GM23248 (cell line): ENCODE data around the gene PLA2G2F. TPM values are rescaled to one million over a fixed set of nuclear protein-coding genes. Genes with fewer than 3 reads are reported as not detected.

Source experiments
- DNase-seq: peaks from one replicate; pipeline ENCODE4 v3.0.0-alpha.2; 2015
- H2AFZ ChIP-seq: fragments of 200-600 bp; sonication (generic); 2 replicates; pipeline ENCODE4 v1.6.1; 2016; ENCODE audit warnings: antibody characterized with exemption
- H3F3A ChIP-seq: fragments of 200-600 bp; sonication (generic); 2 replicates; pipeline ENCODE4 v1.6.1; 2016; ENCODE audit warnings: mild to moderate bottlenecking, antibody characterized with exemption, mixed run types; ENCODE audit not compliant: insufficient read depth
- H3K27ac ChIP-seq: fragments of 200-600 bp; sonication (generic); 2 replicates; pipeline ENCODE4 v1.5.1; 2016; ENCODE audit warnings: mild to moderate bottlenecking
- H3K27me3 ChIP-seq: fragments of 200-600 bp; sonication (generic); replicated peaks from 2 replicates; pipeline ENCODE4 v1.6.1; 2016; ENCODE audit warnings: mild to moderate bottlenecking; ENCODE audit not compliant: insufficient read depth
- H3K36me3 ChIP-seq: fragments of 200-600 bp; sonication (generic); 2 replicates; pipeline ENCODE4 v1.6.1; 2016; ENCODE audit warnings: low read depth, mild to moderate bottlenecking
- H3K4me1 ChIP-seq: fragments of 200-600 bp; sonication (generic); 2 replicates; pipeline ENCODE4 v1.6.1; 2016; ENCODE audit warnings: mild to moderate bottlenecking; ENCODE audit not compliant: insufficient read depth
- H3K4me2 ChIP-seq: fragments of 200-600 bp; sonication (generic); one replicate; pipeline ENCODE4 v1.6.1; 2016; ENCODE audit warnings: mild to moderate bottlenecking; ENCODE audit not compliant: unreplicated experiment
- H3K4me3 ChIP-seq: fragments of 200-600 bp; sonication (generic); 2 replicates; pipeline ENCODE4 v1.5.1; 2016; ENCODE audit warnings: mild to moderate bottlenecking
- H3K79me2 ChIP-seq: fragments of 200-600 bp; sonication (generic); 2 replicates; pipeline ENCODE4 v1.6.1; 2016; ENCODE audit warnings: mild to moderate bottlenecking; ENCODE audit not compliant: insufficient read depth
- H3K9ac ChIP-seq: fragments of 200-600 bp; sonication (generic); 2 replicates; pipeline ENCODE4 v1.6.1; 2016; ENCODE audit warnings: mild to moderate bottlenecking
- H3K9me2 ChIP-seq: fragments of 200-600 bp; sonication (generic); 2 replicates; pipeline ENCODE4 v1.6.1; 2016; ENCODE audit warnings: mixed run types, mild to moderate bottlenecking, moderate library complexity; ENCODE audit not compliant: insufficient read depth
- H3K9me3 ChIP-seq: fragments of 200-600 bp; sonication (generic); one replicate; pipeline ENCODE4 v1.6.1; 2017; ENCODE audit warnings: low read depth
- H4K20me1 ChIP-seq: fragments of 200-600 bp; sonication (generic); 2 replicates; pipeline ENCODE4 v1.6.0; 2016; ENCODE audit not compliant: insufficient read depth
- EZH2 ChIP-seq: fragments of 200-600 bp; sonication (generic); IDR thresholded peaks from 2 replicates; pipeline ENCODE4 v1.6.1; 2018; ENCODE audit warnings: antibody characterized with exemption, mild to moderate bottlenecking; ENCODE audit not compliant: insufficient read depth, poor library complexity, severe bottlenecking
- EZH2phosphoT487 ChIP-seq: fragments of 200-600 bp; sonication (generic); IDR thresholded peaks from 2 replicates; pipeline ENCODE4 v1.6.1; 2018; ENCODE audit warnings: antibody characterized with exemption, moderate library complexity, mild to moderate bottlenecking, low read depth; ENCODE audit not compliant: insufficient read depth
- WGBS, 2 experiments: methylation state at CpG; one replicate each; pipeline ENCODE4 v1.1.6; 2015 to 2017; ENCODE audit warnings: low lambda C conversion rate in 2 of 2, low coverage in 1 of 2; ENCODE audit errors: missing lambda C conversion rate in 2 of 2; 5-methylcytosine and 5-hydroxymethylcytosine counted together
- in situ Hi-C: fragments of 300-500 bp; cut with MboI; formaldehyde crosslinking; loops from 2 replicates; pipeline ENCODE4 v1.15.0; 2020
- polyA plus RNA-seq: library from polyadenylated mRNA; unstranded; fragments of >200 nt; fragmentation: Nextera tagmentation; extraction: Ambion mirVana; gene quantifications from 2 replicates; pipeline ENCODE4 v1.2.1, GENCODE V29; 2016
- total RNA-seq: library from RNA; depleted of rRNA; stranded (reverse); fragments of >200 nt; shearing (Covaris generic); gene quantifications from 2 replicates; pipeline ENCODE4 v1.2.3, GENCODE V29; 2014

PLA2G2F gene
- total and polyA plus RNA-seq, 2 experiments from 2014 or later = not detected

- no peaks in the 10 kb centered on the region for H3K4me1 ChIP-seq
- H3K4me2 ChIP-seq = no peak overlapping the region
- H3K36me3 ChIP-seq = no peaks in the 10 kb centered on the region
- no peak overlapping the region for H3K27ac ChIP-seq
- H2AFZ ChIP-seq = peak overlapping the region; percentile 61; the same call in 1 of the 2 replicates
- H3K79me2 ChIP-seq = no peaks in the 10 kb centered on the region
- 0 out of 2 replicates have a peak, but pooled peaks cover 5% of the 10 kb centered on the region for H3K27me3 ChIP-seq
- H3K9ac ChIP-seq = no peak overlapping the region
- DNase-seq = no peak
- H3K9me2 ChIP-seq = no peaks in the 10 kb centered on the region
- TF ChIP-seq EZH2 = no peak
- no peak for TF ChIP-seq EZH2phosphoT487
- H4K20me1 ChIP-seq = no peaks in the 10 kb centered on the region
- no peak overlapping the region for H3K4me3 ChIP-seq
- WGBS, 2 experiments = 55 to 58% methylated on average over 5 of the region's 5 CpGs
- no peaks in the 10 kb centered on the region for H3K9me3 ChIP-seq
- in situ Hi-C loops = no loop called here
- no peaks in the 10 kb centered on the region for H3F3A ChIP-seq
Measured at GRCh38 chr1:20093303-20093702, 45.8 kb upstream of the PLA2G2F start.

GRCh38 chr1:20093940-20094391 lies 45.2 kb upstream of the PLA2G2F start:
- Histone ChIP-seq H3K27ac (no peak overlapping the region), H3K4me3 (no peak overlapping the region), H3F3A (no peaks in the 10 kb centered on the region), H3K4me1 (no peaks in the 10 kb centered on the region), H3K79me2 (no peaks in the 10 kb centered on the region), H3K36me3 (no peaks in the 10 kb centered on the region), H3K4me2 (no peak overlapping the region), H3K9ac (no peak overlapping the region), H2AFZ (peak overlapping the region; percentile 61), H4K20me1 (no peaks in the 10 kb centered on the region), H3K27me3 (0 out of 2 replicates have a peak, but pooled peaks cover 5% of the 10 kb centered on the region), H3K9me2 (no peaks in the 10 kb centered on the region), H3K9me3 (no peaks in the 10 kb centered on the region)
- DNase-seq = peak; percentile 65
- WGBS, 2 experiments = 31 to 41% methylated on average over 5 of the region's 5 CpGs
- in situ Hi-C loops = no loop called here
- TF ChIP-seq EZH2 (no peak), EZH2phosphoT487 (no peak)

GRCh38 chr1:20095564-20096434 lies 43.3 kb upstream of the PLA2G2F start:
- Histone ChIP-seq H3K4me1 (no peaks in the 10 kb centered on the region), H2AFZ (no peak overlapping the region), H3K4me3 (no peak overlapping the region), H3K36me3 (no peaks in the 10 kb centered on the region), H3K9ac (no peak overlapping the region), H3K27me3 (0 out of 2 replicates have a peak, but pooled peaks cover 5% of the 10 kb centered on the region), H3F3A (no peaks in the 10 kb centered on the region), H3K4me2 (no peak overlapping the region), H4K20me1 (no peaks in the 10 kb centered on the region), H3K27ac (no peak overlapping the region), H3K79me2 (no peaks in the 10 kb centered on the region), H3K9me3 (no peaks in the 10 kb centered on the region), H3K9me2 (no peaks in the 10 kb centered on the region)
- no peak for TF ChIP-seq EZH2phosphoT487
- TF ChIP-seq EZH2 = no peak
- 38 to 42% methylated on average over 5 of the region's 5 CpGs for WGBS, 2 experiments
- in situ Hi-C loops = no loop called here
- DNase-seq = no peak

- no peak overlapping the region for H3K27ac ChIP-seq
- H3K36me3 ChIP-seq = no peaks in the 10 kb centered on the region
- H2AFZ ChIP-seq = no peak overlapping the region
- H4K20me1 ChIP-seq = no peaks in the 10 kb centered on the region
- 0 out of 2 replicates have a peak, but pooled peaks cover 5% of the 10 kb centered on the region for H3K27me3 ChIP-seq
- no peaks in the 10 kb centered on the region for H3K9me3 ChIP-seq
- DNase-seq = no peak
- H3K4me2 ChIP-seq = no peak overlapping the region
- no peak for TF ChIP-seq EZH2phosphoT487
- no peak for TF ChIP-seq EZH2
- no peak overlapping the region for H3K4me3 ChIP-seq
- H3K4me1 ChIP-seq = no peaks in the 10 kb centered on the region
- no peaks in the 10 kb centered on the region for H3K79me2 ChIP-seq
- whole genome bisulfite sequencing, 2 experiments = 60 to 74% methylated on average over 7 of the region's 7 CpGs
- H3K9ac ChIP-seq = no peak overlapping the region
- H3K9me2 ChIP-seq = no peaks in the 10 kb centered on the region
- in situ Hi-C loops = no loop called here
- H3F3A ChIP-seq = no peaks in the 10 kb centered on the region
Measured at GRCh38 chr1:20096840-20097447, 42.2 kb upstream of the PLA2G2F start.
